Choroid plexus epithelial cell (primary cell): Measurements from ENCODE around the gene EFNA5.

Experiments
- DNase-seq: peaks from one replicate; pipeline ENCODE4 v3.0.0-alpha.2; 2010; ENCODE audit warnings: low read depth
- H3K4me3 ChIP-seq: 2 replicates; pipeline ENCODE4 v1.5.1; 2011; ENCODE audit warnings: low read depth, mild to moderate bottlenecking, control low read depth, low read length, moderate library complexity
- TF ChIP-seq, protein P1 (sequence below): conservative IDR thresholded peaks from 2 replicates; pipeline ENCODE4 v1.5.1; 2011; ENCODE audit warnings: low read depth, mild to moderate bottlenecking, control low read depth, inconsistent platforms, low read length, moderate library complexity

The EFNA5 gene

DNA sequence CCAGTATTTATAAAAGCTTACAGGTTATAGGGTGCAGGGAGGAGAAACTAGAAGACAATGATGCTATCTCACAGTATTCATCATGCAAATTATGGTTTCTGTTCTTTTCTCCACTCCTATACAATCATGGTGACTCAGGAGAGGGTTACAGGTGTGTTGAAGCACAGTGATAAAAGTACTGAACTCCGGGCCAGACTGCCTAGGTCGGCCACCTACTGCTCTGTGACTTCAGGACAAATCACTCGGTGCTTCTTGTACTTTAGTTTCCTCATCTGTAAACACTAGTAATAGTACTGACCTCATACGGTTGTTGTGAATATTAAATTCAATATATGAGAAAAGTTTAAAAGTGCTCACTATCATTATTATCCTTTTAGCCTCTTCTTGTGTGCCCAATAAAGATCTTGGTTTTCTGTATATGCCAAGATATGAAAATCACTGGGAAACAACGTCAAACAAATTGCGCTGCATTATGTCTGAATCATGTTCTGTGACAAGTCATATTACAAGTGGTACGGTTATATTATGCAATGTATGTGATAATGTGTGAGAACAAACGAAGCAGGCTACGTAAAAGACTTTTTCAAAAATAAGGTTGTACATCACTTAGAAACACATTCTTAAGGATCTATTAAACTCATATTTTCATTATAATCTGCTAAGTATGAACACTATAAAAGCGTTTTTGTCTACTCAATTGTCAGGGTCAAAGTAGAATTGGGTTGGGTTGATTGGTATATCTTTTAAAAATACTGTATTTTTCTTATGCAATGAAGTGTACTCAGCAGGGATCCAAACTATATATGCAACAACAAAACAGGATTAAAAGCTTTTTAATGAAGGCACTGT is 153.3 kb downstream of the EFNA5 start:
- no peak for DNase-seq
- no peak overlapping the region for H3K4me3 ChIP-seq
- TF ChIP-seq, protein P1, sequence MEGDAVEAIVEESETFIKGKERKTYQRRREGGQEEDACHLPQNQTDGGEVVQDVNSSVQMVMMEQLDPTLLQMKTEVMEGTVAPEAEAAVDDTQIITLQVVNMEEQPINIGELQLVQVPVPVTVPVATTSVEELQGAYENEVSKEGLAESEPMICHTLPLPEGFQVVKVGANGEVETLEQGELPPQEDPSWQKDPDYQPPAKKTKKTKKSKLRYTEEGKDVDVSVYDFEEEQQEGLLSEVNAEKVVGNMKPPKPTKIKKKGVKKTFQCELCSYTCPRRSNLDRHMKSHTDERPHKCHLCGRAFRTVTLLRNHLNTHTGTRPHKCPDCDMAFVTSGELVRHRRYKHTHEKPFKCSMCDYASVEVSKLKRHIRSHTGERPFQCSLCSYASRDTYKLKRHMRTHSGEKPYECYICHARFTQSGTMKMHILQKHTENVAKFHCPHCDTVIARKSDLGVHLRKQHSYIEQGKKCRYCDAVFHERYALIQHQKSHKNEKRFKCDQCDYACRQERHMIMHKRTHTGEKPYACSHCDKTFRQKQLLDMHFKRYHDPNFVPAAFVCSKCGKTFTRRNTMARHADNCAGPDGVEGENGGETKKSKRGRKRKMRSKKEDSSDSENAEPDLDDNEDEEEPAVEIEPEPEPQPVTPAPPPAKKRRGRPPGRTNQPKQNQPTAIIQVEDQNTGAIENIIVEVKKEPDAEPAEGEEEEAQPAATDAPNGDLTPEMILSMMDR, result no peak

DNA sequence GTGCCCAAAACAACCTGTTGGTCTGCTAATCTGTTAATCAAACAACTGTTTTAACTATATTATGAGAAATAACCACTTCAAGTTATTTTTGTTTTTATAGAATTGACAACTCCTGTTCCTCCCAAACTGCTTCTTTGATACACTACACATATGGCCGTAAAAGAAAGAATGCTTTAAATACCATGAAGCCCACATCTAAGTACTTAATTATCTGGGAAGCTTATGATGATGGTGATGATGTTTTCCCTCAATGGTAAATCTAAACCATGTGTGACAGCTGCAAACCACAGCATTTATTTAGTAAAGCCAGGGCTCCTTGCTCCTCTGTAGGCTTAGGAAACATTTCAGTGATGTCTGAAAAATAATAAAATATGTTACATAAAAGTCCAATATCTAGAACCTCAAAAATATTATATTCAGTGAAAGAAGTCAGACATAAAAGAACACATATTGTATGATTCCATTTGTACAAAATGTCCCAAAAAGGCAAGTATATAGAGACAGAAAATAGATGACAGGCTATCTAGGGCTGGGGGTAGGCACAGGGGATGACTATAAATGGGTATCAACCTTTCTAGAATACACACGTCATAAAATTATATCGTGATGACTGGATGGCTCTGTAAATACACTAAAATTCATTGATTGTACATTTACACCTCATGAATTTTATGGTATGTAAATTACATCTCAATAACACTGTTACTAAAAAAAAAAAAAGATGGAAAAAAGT is 154.1 kb downstream of the EFNA5 start:
- H3K4me3 ChIP-seq, result no peak overlapping the region
- TF ChIP-seq, protein P1, result no peak
- DNase-seq, result peak; percentile 41

- DNase-seq, result no peak
- no peak overlapping the region for H3K4me3 ChIP-seq
- TF ChIP-seq, protein P1, result no peak
These were observed 155.1 kb downstream of the EFNA5 start for GRCh38 chr5:107515521-107516080.

- DNase-seq, result peak; percentile 30
These were observed 156.4 kb downstream of the EFNA5 start for GRCh38 chr5:107514305-107514704.

GRCh38 chr5:107513337-107514085 is 157.2 kb downstream of the EFNA5 start:
- no peak overlapping the region for H3K4me3 ChIP-seq
- TF ChIP-seq, protein P1, result no peak
- peak; percentile 21 for DNase-seq

More at GRCh38 chr5:107514305-107514704, 156.4 kb downstream of the EFNA5 start:
- TF ChIP-seq, protein P1, result no peak
- no peak overlapping the region for H3K4me3 ChIP-seq

DNA sequence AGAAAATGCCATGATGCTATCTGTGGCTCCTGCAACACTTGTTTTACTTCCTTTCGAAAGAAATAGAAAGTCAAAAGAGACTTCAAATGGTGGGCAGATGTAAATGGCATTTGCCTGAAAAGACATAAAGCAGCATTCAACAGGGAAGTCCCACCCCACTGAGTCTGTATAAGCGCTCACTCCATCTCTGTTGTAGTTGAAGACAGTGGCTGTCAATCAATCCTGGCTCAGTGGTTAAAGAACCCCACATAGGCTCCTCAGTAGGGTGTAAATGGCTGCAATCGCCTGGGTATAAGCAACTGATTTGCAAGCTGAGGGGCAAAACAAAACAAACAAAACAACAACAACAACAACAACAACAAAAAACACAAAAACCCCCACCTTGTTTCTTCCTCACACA is 158.7 kb downstream of the EFNA5 start:
- no peak for DNase-seq
- TF ChIP-seq, protein P1, result no peak
- H3K4me3 ChIP-seq, result no peak overlapping the region
